ENCODE results near the gene RPL36AL. TPM values are rescaled to one million over a fixed set of nuclear protein-coding genes. Genes with fewer than 3 reads are reported as not detected.
"Not testable (repeated sequence)": the region's sequence is repeated elsewhere in the genome, so short reads cannot be mapped to it uniquely, and the experiment has no call there.

Gene RPL36AL
- total RNA-seq, 4 donors from 2014 or later, result 22.8 to 248 (median 137) TPM

GRCh38 chr14:49589387-49589786 is 31.0 kb downstream of the RPL36AL start:
- Histone ChIP-seq H3K4me1 (peaks cover under 1 to 23% (median 10%) of the 10 kb centered on the region in 4 donors), H3K27ac (no peak overlapping the region), H3K27me3 (no peaks in the 10 kb centered on the region), H3K9me3 (no peaks in the 10 kb centered on the region), H3K36me3 (no peaks in the 10 kb centered on the region), H3K4me3 (no peak overlapping the region)
- no peak for DNase-seq
- in situ Hi-C loops (cut with MboI; ENCODE audit: low pct_ligation_motif_present in 1 of 4, low pct_unique_long_range_greater_than_20kb in 1 of 4, low sequenced_read_pairs in 3 of 4) (no loop called here), intact Hi-C loops (cut with DNase I; ENCODE audit: low total_unique reads) (no loop called here)
- WGBS, 2 donors (ENCODE audit: low coverage in 1 of 2), result 84 to 93% methylated on average over 3 of the region's 3 CpGs
- TF ChIP-seq EP300 (IDR thresholded peaks at IDR 0.05; ENCODE audit: low read depth), result no peak
- no peak for TF ChIP-seq CTCF (IDR thresholded peaks at IDR 0.05)
- no peak for TF ChIP-seq POLR2A (IDR thresholded peaks at IDR 0.05)
- TF ChIP-seq POLR2AphosphoS5 (IDR thresholded peaks at IDR 0.05), result no peak

GRCh38 chr14:49586673-49587460 is 33.6 kb downstream of the RPL36AL start:
- H3K9me3 ChIP-seq, result no peaks in the 10 kb centered on the region
- intact Hi-C loops (cut with DNase I; ENCODE audit: low total_unique reads) (no loop called here), in situ Hi-C loops (cut with MboI; ENCODE audit: low pct_ligation_motif_present in 1 of 4, low pct_unique_long_range_greater_than_20kb in 1 of 4, low sequenced_read_pairs in 3 of 4) (no loop called here)
- H3K4me1 ChIP-seq, result peaks cover 7 to 27% (median 23%) of the 10 kb centered on the region in 4 donors
- 1% methylated on average over 7 to 14 of the region's 21 CpGs for WGBS, 2 donors (ENCODE audit: low coverage in 1 of 2)
- no peaks in the 10 kb centered on the region for H3K27me3 ChIP-seq
- TF ChIP-seq CTCF (IDR thresholded peaks at IDR 0.05), result peak; percentile 77 to 98 (median 90)
- TF ChIP-seq POLR2AphosphoS5 (IDR thresholded peaks at IDR 0.05), result no peak
- peak overlapping the region in 3 of 4 donors; percentile 68 to 96 (median 75) for H3K4me3 ChIP-seq
- peak overlapping the region; percentile 93 to 97 (median 96) for H3K27ac ChIP-seq
- DNase-seq, result peak; percentile 27
- H3K36me3 ChIP-seq, result peaks cover 0 to 5% (median 0%) of the 10 kb centered on the region in 4 donors

GRCh38 chr14:49585803-49586672 is 34.4 kb downstream of the RPL36AL start, which contains the start of gene RPS29:
Gene RPS29, minus strand, starts transcription at chr14:49586380. Its CDS starts 34 bp downstream, at chr14:49586346.
- H3K9me3 ChIP-seq, result no peaks in the 10 kb centered on the region
- no peak for TF ChIP-seq CTCF (IDR thresholded peaks at IDR 0.05)
- TF ChIP-seq POLR2A (IDR thresholded peaks at IDR 0.05), result peak; percentile 98
- TF ChIP-seq POLR2AphosphoS5 (IDR thresholded peaks at IDR 0.05), result peak; percentile 97 to 98 (median 98)
- peaks cover 0 to 5% (median 0%) of the 10 kb centered on the region in 4 donors for H3K36me3 ChIP-seq
- intact Hi-C loops (cut with DNase I; ENCODE audit: low total_unique reads) (no loop called here), in situ Hi-C loops (cut with MboI; ENCODE audit: low pct_ligation_motif_present in 1 of 4, low pct_unique_long_range_greater_than_20kb in 1 of 4, low sequenced_read_pairs in 3 of 4) (no loop called here)
- 0 to 1% methylated on average over 4 to 55 of the region's 55 CpGs for WGBS, 2 donors (ENCODE audit: low coverage in 1 of 2)
- peak within 1 kb of the TSS; percentile 68 to 96 (median 80) for H3K4me3 ChIP-seq
- H3K4me1 ChIP-seq, result peaks cover 7 to 27% (median 23%) of the 10 kb centered on the region in 4 donors
- DNase-seq, result peak; percentile 98
- peak within 1 kb of the TSS; percentile 93 to 97 (median 96) for H3K27ac ChIP-seq
- no peaks in the 10 kb centered on the region for H3K27me3 ChIP-seq

- Histone ChIP-seq H3K27ac (peak overlapping the region; percentile 93 to 97 (median 96)), H3K4me1 (peaks cover 7 to 27% (median 23%) of the 10 kb centered on the region in 4 donors), H3K4me3 (peak overlapping the region; percentile 68 to 96 (median 80))
- H3K36me3 ChIP-seq; H3K9me3 ChIP-seq; in situ Hi-C loops (cut with MboI; ENCODE audit: low pct_ligation_motif_present in 1 of 4, low pct_unique_long_range_greater_than_20kb in 1 of 4, low sequenced_read_pairs in 3 of 4); intact Hi-C loops (cut with DNase I; ENCODE audit: low total_unique reads); H3K27me3 ChIP-seq: not testable (repeated sequence)
- 0 to 9% methylated on average over 11 to 32 of the region's 32 CpGs for WGBS, 2 donors (ENCODE audit: low coverage in 1 of 2)
- peak; percentile 27 for DNase-seq
Measured at GRCh38 chr14:49584981-49585640, 35.3 kb downstream of the RPL36AL start.

Data from transverse colon (tissue), 4 donors.